ENCODE data around the gene TRABD2B.

DNA sequence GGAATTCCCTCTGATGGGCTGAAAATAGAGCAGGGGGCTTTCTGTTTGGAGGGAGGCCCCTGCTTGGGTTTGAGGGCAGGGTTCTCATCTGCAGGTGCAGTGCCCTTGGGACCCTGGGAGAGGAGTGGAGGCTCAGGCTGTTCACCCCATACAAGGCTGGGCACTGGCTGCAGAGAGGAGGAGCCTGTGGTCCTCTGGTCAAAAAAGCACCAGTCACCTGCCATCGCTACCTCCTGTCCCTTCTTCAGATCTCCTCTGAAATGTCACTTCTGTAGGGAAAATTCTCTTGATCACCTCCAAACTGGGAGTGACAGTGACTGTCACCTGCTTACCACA lies 108.9 kb downstream of the TRABD2B start:
- TF ChIP-seq CTCF (IDR thresholded peaks at IDR 0.05) (no peak), POLR2A (IDR thresholded peaks at IDR 0.05) (no peak)

Data from breast epithelium (tissue), 3 donors.